K562 (cell line): ENCODE data around the gene ALKBH3. TPM values are rescaled to one million over a fixed set of nuclear protein-coding genes. Genes with fewer than 3 reads are reported as not detected.
A peak's percentile ranks its signal among the peaks of the same experiment; 100 is the strongest.

Experiments used
- DDX20 ChIP-seq: fragments of 450-650 bp; IDR thresholded peaks from 2 replicates; pipeline ENCODE4 v1.6.1; 2016; ENCODE audit warnings: missing genetic modification characterization, low read depth, mild to moderate bottlenecking, missing compliant biosample characterization, moderate library complexity
- DIDO1 ChIP-seq: fragments of 450-650 bp; IDR thresholded peaks from 2 replicates; pipeline ENCODE4 v1.6.1; 2016; ENCODE audit warnings: low read depth, missing biosample characterization, missing genetic modification characterization
- ERF ChIP-seq: fragments of 450-650 bp; formaldehyde crosslinking; IDR thresholded peaks from 2 replicates; pipeline ENCODE4 v1.4.0; 2020; ENCODE audit warnings: mild to moderate bottlenecking, mixed read lengths
- MCM7 ChIP-seq, 2 experiments: fragments of 450-650 bp; IDR thresholded peaks; 2 replicates each; pipeline ENCODE4 v1.6.1; 2016 to 2018
- MNT ChIP-seq, 2 experiments: fragments of 450-650 bp; conservative IDR thresholded peaks; 2 replicates each; pipeline ENCODE4 v1.6.1; 2017; ENCODE audit warnings: mild to moderate bottlenecking in 2 of 2, moderate library complexity in 2 of 2
- RBBP5 ChIP-seq: fragments of 200-600 bp; sonication (generic); IDR thresholded peaks from 2 replicates; pipeline ENCODE4 v1.6.1; 2012; ENCODE audit warnings: borderline replicate concordance, mild to moderate bottlenecking, low read length, control low read depth, inconsistent platforms; ENCODE audit not compliant: insufficient read depth, poor library complexity, severe bottlenecking
- SP1 ChIP-seq: sonication (generic); formaldehyde crosslinking; IDR thresholded peaks from 2 replicates; pipeline ENCODE4 v1.8.1; 2022; ENCODE audit warnings: mild to moderate bottlenecking, missing genetic modification reagents
- TCF7 ChIP-seq: sonication (generic); IDR thresholded peaks from 2 replicates; pipeline ENCODE4 v1.6.1; 2016; ENCODE audit warnings: antibody characterized with exemption, borderline replicate concordance
- ZC3H11A ChIP-seq: IDR thresholded peaks from 2 replicates; pipeline ENCODE4 v1.6.1; 2012; ENCODE audit warnings: low read depth, low read length, improper control_type of control experiment
- polyA plus RNA-seq, 8 experiments: library from polyadenylated mRNA; depleted of rRNA in 4 of 8; stranded (reverse) in 5 of 8; unstranded in 3 of 8; fragments of >200 nt; fragmentation: Nextera tagmentation in 2 of 8; fragmentation: Illumina TruSeq in 1 of 8; extraction: Ambion mirVana in 2 of 8; extraction: Trizol in 1 of 8; gene quantifications; 2 replicates each; pipeline versions ENCODE4 v1.2.1 to v1.2.3, GENCODE V29; 2011 to 2014; ENCODE audit warnings: inconsistent platforms in 1 of 8, missing spikeins in 1 of 8
- total RNA-seq, 7 experiments: library from RNA; depleted of rRNA in 6 of 7; stranded (reverse); fragments of >200 nt in 6 of 7; fragmentation: Illumina TruSeq in 2 of 7; extraction: Trizol in 2 of 7; gene quantifications; 2 replicates each; pipeline versions ENCODE4 v1.2.1 to v1.2.3, GENCODE V29; 2011 to 2021; ENCODE audit warnings: low replicate concordance in 1 of 7
- TF ChIP-seq, protein P1 (sequence below): sonication (generic); formaldehyde crosslinking; IDR thresholded peaks from 2 replicates; pipeline ENCODE4 v1.8.0; 2022; ENCODE audit warnings: mild to moderate bottlenecking, missing genetic modification reagents
- TF ChIP-seq, protein P2 (sequence below): fragments of 250-450 bp; sonication (Bioruptor Pico); IDR thresholded peaks from 2 replicates; pipeline ENCODE4 v1.5.0; 2021; ENCODE audit warnings: mild to moderate bottlenecking, moderate library complexity
- TF ChIP-seq, protein P3 (sequence below): fragments of 250-450 bp; sonication (Bioruptor Pico); IDR thresholded peaks from 2 replicates; pipeline ENCODE4 v1.4.0; 2020; ENCODE audit warnings: mild to moderate bottlenecking, moderate library complexity

ALKBH3 gene
- total and polyA plus RNA-seq, 9 of the 15 experiments (the other 6 are each of a cell fraction or from before 2014, with no cell fraction given): 16.0 to 49.9 (median 36.5) TPM

DNA sequence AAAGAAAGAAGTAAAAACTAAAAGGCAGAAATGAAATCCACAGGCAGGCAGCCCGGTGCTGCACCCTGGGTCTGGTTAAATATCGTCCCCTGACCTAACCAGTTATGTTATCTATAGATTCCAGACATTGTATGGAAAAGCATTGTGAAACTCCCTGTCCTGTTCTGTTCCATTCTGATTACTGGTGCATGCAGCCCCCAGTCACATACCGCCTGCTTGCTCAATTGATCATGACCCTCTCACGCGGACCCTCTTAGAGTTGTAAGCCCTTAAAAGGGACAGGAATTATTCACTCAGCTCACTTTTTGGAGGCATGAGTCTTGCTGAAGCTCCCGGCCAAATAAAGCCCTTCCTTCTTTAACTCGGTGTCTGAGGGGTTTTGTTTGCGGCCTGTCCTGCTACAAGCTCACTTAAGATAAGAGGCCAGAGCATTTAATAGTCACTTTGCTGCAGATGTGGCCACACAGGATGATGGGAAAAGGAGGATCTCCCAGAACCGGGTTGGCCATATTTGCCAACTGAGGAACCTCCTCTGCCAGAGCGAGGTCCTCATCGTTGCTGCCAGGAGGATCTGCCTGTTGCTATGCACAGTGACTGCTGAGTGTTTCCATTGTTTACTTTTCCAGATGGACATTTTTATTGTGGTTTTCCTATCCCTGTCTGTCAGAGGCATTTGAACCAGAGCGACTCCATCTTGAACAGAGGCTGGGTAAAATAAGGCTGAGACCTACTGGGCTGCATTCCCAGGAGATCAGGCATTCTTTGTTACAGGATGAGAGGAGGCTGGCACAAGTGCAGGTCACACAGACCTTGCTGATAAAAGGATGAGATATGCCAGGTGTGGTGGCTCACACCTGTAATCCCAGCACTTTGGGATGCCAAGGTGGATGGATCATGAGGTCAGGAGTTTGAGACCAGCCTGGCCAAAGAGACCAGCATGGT is 72.0 kb downstream of the ALKBH3 start (continued):
- TF ChIP-seq, protein P1, sequence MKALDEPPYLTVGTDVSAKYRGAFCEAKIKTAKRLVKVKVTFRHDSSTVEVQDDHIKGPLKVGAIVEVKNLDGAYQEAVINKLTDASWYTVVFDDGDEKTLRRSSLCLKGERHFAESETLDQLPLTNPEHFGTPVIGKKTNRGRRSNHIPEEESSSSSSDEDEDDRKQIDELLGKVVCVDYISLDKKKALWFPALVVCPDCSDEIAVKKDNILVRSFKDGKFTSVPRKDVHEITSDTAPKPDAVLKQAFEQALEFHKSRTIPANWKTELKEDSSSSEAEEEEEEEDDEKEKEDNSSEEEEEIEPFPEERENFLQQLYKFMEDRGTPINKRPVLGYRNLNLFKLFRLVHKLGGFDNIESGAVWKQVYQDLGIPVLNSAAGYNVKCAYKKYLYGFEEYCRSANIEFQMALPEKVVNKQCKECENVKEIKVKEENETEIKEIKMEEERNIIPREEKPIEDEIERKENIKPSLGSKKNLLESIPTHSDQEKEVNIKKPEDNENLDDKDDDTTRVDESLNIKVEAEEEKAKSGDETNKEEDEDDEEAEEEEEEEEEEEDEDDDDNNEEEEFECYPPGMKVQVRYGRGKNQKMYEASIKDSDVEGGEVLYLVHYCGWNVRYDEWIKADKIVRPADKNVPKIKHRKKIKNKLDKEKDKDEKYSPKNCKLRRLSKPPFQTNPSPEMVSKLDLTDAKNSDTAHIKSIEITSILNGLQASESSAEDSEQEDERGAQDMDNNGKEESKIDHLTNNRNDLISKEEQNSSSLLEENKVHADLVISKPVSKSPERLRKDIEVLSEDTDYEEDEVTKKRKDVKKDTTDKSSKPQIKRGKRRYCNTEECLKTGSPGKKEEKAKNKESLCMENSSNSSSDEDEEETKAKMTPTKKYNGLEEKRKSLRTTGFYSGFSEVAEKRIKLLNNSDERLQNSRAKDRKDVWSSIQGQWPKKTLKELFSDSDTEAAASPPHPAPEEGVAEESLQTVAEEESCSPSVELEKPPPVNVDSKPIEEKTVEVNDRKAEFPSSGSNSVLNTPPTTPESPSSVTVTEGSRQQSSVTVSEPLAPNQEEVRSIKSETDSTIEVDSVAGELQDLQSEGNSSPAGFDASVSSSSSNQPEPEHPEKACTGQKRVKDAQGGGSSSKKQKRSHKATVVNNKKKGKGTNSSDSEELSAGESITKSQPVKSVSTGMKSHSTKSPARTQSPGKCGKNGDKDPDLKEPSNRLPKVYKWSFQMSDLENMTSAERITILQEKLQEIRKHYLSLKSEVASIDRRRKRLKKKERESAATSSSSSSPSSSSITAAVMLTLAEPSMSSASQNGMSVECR (CRISPR knock-in tag): 0 out of 2 replicates have a peak, but pooled peaks have one; percentile 39
- TF ChIP-seq ZC3H11A (no peak), DIDO1 (peak; percentile 98), MCM7 (IDR thresholded peaks at IDR 0.05) (no peak), RBBP5 (no peak), SP1 (CRISPR knock-in tag) (peak; percentile 67; the same call in 1 of the 2 replicates), MNT (conservative IDR thresholded peaks at IDR 0.05) (peak; percentile 38 to 58; a peak in 2 of 4 replicates), ERF (CRISPR knock-in tag) (peak; percentile 96), DDX20 (tag) (peak; percentile 98), TCF7 (no peak)
- TF ChIP-seq, protein P2, sequence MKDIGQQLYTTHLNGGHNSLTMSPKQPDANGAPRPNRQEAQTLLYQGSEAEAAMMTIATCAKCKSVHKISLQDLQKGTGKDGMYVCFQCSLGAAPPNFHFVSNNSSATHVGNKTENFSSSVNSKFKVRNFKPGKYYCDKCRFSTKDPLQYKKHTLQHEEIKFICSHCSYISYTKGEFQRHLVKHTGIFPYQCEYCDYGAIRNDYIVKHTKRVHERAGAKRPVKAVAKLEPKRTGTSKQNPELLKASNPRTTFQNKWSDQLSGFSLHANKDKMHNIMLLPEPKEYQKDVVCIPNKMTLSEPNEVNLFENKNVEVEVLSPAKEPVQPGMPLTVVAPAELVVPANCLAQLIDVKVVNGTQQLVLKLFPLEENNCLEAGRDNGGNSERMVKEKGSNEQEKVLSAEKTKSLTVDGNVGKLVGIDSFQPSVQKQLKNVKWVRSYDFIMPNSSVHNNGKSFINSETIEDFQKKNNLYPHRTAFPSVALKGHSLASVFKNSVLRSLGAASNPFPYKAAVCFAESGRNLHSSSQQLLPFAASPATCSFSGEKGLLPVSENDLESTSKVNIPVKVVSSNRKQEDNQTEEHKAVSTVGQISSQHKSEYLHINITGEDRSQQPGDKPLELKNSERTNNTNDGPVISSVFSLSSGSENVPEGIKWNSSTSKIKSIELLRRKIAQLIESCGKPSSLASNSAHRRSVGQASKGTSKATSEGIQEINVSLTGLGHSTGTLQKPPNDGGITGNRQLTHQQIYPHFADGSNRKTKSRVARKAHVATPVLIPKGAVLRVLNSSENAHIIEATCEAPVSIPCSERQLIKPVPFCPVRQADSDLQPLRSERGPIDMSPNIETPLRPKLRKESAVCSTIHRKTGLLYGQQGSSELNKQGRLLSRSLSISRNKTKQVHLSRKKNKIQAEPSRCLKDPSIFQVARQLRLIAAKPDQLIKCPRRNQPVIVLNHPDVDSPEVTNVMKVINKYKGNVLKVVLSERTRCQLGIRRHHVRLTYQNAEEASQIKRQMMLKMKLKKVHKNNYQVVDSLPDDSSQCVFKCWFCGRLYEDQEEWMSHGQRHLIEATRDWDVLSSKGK: no peak
- TF ChIP-seq, protein P3, sequence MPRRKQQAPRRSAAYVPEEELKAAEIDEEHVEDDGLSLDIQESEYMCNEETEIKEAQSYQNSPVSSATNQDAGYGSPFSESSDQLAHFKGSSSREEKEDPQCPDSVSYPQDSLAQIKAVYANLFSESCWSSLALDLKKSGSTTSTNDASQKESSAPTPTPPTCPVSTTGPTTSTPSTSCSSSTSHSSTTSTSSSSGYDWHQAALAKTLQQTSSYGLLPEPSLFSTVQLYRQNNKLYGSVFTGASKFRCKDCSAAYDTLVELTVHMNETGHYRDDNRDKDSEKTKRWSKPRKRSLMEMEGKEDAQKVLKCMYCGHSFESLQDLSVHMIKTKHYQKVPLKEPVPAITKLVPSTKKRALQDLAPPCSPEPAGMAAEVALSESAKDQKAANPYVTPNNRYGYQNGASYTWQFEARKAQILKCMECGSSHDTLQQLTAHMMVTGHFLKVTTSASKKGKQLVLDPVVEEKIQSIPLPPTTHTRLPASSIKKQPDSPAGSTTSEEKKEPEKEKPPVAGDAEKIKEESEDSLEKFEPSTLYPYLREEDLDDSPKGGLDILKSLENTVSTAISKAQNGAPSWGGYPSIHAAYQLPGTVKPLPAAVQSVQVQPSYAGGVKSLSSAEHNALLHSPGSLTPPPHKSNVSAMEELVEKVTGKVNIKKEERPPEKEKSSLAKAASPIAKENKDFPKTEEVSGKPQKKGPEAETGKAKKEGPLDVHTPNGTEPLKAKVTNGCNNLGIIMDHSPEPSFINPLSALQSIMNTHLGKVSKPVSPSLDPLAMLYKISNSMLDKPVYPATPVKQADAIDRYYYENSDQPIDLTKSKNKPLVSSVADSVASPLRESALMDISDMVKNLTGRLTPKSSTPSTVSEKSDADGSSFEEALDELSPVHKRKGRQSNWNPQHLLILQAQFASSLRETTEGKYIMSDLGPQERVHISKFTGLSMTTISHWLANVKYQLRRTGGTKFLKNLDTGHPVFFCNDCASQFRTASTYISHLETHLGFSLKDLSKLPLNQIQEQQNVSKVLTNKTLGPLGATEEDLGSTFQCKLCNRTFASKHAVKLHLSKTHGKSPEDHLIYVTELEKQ (CRISPR knock-in tag): peak; percentile 94
